Myocyte (in vitro differentiated cells): Measurements from ENCODE around the gene CNTNAP1. TPM values are rescaled to one million over a fixed set of nuclear protein-coding genes. Genes with fewer than 3 reads are reported as not detected.
A peak's percentile ranks its signal among the peaks of the same experiment; 100 is the strongest.
"Not testable (repeated sequence)": the region's sequence is repeated elsewhere in the genome, so short reads cannot be mapped to it uniquely, and the experiment has no call there.

Experiments
- DNase-seq: peaks from one replicate; pipeline ENCODE4 v3.0.0-alpha.2; 2012; ENCODE audit warnings: low read depth
- microRNA-seq: library from miRNA; unstranded; fragments of <30 nt; microRNA quantifications from one replicate; pipeline ENCODE4, GENCODE V29; 2016
- total RNA-seq: library from RNA; depleted of rRNA; stranded (reverse); fragments of >200 nt; gene quantifications from 2 replicates; pipeline ENCODE4 v1.2.3, GENCODE V29; 2014

Gene CNTNAP1
- total RNA-seq, 1 donor from 2014 or later, result 2.6 TPM

DNA sequence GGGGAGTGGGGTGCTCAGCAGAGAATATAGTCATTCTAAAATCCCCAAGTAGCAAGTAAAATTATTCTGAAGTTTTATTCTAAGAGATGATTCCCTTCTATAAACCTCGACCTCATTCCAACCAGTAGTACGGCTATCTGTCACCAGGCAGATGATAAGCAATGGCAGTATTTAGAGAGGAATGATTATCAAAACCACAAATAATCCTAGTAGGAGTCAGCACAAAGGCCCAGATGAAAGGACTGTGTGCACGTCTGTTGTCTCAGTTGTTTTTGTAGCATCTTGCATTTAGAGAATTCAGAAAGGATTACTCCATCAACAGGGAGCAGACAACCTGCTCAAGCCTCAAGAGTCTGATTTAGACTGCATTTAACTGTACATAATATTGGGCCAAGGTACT lies 41.3 kb downstream of the CNTNAP1 start:
- no peak for DNase-seq

GRCh38 chr17:42725143-42725542 lies 42.8 kb downstream of the CNTNAP1 start:
- DNase-seq, result no peak

GRCh38 chr17:42740699-42741098 lies 58.4 kb downstream of the CNTNAP1 start:
- DNase-seq, result no peak

- not testable (repeated sequence) for DNase-seq
Observed at GRCh38 chr17:42742916-42743315, 60.6 kb downstream of the CNTNAP1 start.

GRCh38 chr17:42743595-42744282 lies 61.4 kb downstream of the CNTNAP1 start:
- no peak for DNase-seq

DNA sequence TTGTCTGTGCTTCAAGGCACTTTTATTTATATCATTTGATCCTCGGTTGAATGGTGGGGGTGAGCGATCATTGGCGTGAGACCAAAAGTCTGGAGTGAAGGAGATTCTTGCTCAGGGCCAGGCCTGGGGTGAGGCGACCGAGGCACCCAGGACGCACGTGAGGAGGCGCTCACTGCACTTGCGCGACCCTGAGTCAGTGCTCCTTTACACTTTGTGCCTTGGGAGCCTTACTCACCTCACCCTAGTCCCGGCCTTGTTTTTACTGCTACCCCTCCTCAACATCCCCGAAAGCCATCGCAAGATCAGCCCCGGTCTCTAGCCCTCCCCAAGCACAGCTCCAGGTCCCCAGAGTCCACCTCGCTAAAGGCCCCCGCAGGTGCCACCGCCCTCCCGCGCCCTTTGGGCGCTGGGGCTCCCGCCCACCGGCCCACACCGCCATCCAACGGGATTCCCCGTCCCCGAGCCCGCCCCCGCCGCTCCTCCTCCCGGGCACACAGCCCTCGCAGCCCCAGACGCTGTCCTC lies 62.0 kb downstream of the CNTNAP1 start:
- peak; percentile 65 for DNase-seq

GRCh38 chr17:42744806-42745617 lies 62.7 kb downstream of the CNTNAP1 start, which contains the start of gene EZH1:
EZH1 (minus strand) TSS chr17:42745040; CDS start chr17:42728941, 16,099 bp downstream.
- DNase-seq, result peak; percentile 90

GRCh38 chr17:42748202-42748907 lies 66.0 kb downstream of the CNTNAP1 start:
- DNase-seq, result no peak

- no peak for DNase-seq
Observed at GRCh38 chr17:42748908-42749798, 66.8 kb downstream of the CNTNAP1 start.

Small RNA genes lying within 50 kb of the gene (microRNA-seq; reads per million reads assigned to microRNA genes)
- 0.48 reads per million for gene MIR6780A

Other genes with a start within 250 kb of the CNTNAP1 start
- 72.8 and 102 TPM in 2 replicates for gene ATP6V0A1, start 223.7 kb upstream of the CNTNAP1 start, total RNA-seq
- 94.1 and 98.8 TPM in 2 replicates for gene NAGLU, start 146.3 kb upstream of the CNTNAP1 start, total RNA-seq
- gene HSD17B1, start 129.6 kb upstream of the CNTNAP1 start, total RNA-seq, result 0.56 and 0.88 TPM in 2 replicates
- gene COASY, start 120.4 kb upstream of the CNTNAP1 start, total RNA-seq, result 23.7 and 24.4 TPM in 2 replicates
- gene MLX, start 115.4 kb upstream of the CNTNAP1 start, total RNA-seq, result 41.1 and 47.1 TPM in 2 replicates
- 1.2 and 2.3 TPM in 2 replicates for gene PSMC3IP, start 104.8 kb upstream of the CNTNAP1 start, total RNA-seq
- gene RETREG3, start 73.2 kb upstream of the CNTNAP1 start, total RNA-seq, result 44.5 and 60.6 TPM in 2 replicates
- 79.8 and 91.1 TPM in 2 replicates for gene TUBG1, start 72.8 kb upstream of the CNTNAP1 start, total RNA-seq
- gene TUBG2, start 23.2 kb upstream of the CNTNAP1 start, total RNA-seq, result 16.7 and 21.3 TPM in 2 replicates
- gene PLEKHH3, start 5.5 kb upstream of the CNTNAP1 start, total RNA-seq, result 49.1 and 58.6 TPM in 2 replicates
- gene CCR10, start 688 bp upstream of the CNTNAP1 start, total RNA-seq, result 0.53 TPM in 1 of 2 replicates, not detected in the other
- gene EZH1, start 62.5 kb downstream of the CNTNAP1 start, total RNA-seq, result 24.6 and 28.6 TPM in 2 replicates
- gene RAMP2, start 78.7 kb downstream of the CNTNAP1 start, total RNA-seq, result 0.26 TPM in 1 of 2 replicates, not detected in the other
- gene VPS25, start 90.9 kb downstream of the CNTNAP1 start, total RNA-seq, result 60.8 and 63.7 TPM in 2 replicates
- gene WNK4, start 98.1 kb downstream of the CNTNAP1 start, total RNA-seq, result 0.16 TPM in 1 of 2 replicates, not detected in the other
- 53.4 and 72.8 TPM in 2 replicates for gene COA3, start 116.2 kb downstream of the CNTNAP1 start, total RNA-seq
- gene CNTD1, start 116.3 kb downstream of the CNTNAP1 start, total RNA-seq, result not detected in 2 replicates
- 73.5 and 124 TPM in 2 replicates for gene BECN1, start 141.8 kb downstream of the CNTNAP1 start, total RNA-seq
- gene PSME3, start 150.9 kb downstream of the CNTNAP1 start, total RNA-seq, result 88.9 and 103 TPM in 2 replicates
- 0.40 and 0.78 TPM in 2 replicates for gene AOC2, start 162.0 kb downstream of the CNTNAP1 start, total RNA-seq
- 0.47 and 0.67 TPM in 2 replicates for gene AOC3, start 168.7 kb downstream of the CNTNAP1 start, total RNA-seq
- not detected in 2 replicates for gene G6PC1, start 218.3 kb downstream of the CNTNAP1 start, total RNA-seq